ENCODE measurements around the gene AUTS2. TPM values are rescaled to one million over a fixed set of nuclear protein-coding genes. Genes with fewer than 3 reads are reported as not detected.

Gene AUTS2
- total RNA-seq, 3 donors from 2014 or later, result 31.2 to 67.6 (median 36.5) TPM

DNA sequence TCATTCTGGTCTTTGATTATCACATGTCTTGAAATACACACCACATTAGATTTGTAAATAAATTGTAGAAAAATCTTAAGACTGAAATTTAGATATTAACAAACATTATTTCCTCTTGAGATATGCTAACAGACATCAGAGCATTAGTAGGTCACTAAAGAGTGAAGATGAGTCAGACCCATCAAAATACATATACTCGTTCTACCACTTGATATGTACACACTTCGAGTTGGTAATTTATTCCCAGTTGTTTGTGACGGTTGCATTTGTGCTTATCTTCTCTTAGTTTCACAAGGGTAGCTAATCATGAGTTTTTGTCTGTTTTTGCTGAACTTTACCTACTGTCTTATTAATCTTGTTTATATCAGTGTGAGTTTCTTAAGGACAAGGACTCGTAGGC lies 383.4 kb downstream of the AUTS2 start:
- Histone ChIP-seq H3K9me3 (peaks cover 2% of the 10 kb centered on the region), H3K36me3 (ENCODE audit: low read depth) (no peaks in the 10 kb centered on the region), H3K4me3 (no peak overlapping the region), H3K4me1 (ENCODE audit: low read depth) (no peaks in the 10 kb centered on the region)
- no peak for ATAC-seq
- DNase-seq, result no peak
- intact Hi-C loops (cut with DNase I, micrococcal nuclease), result no loop called here
- TF ChIP-seq, protein P1, sequence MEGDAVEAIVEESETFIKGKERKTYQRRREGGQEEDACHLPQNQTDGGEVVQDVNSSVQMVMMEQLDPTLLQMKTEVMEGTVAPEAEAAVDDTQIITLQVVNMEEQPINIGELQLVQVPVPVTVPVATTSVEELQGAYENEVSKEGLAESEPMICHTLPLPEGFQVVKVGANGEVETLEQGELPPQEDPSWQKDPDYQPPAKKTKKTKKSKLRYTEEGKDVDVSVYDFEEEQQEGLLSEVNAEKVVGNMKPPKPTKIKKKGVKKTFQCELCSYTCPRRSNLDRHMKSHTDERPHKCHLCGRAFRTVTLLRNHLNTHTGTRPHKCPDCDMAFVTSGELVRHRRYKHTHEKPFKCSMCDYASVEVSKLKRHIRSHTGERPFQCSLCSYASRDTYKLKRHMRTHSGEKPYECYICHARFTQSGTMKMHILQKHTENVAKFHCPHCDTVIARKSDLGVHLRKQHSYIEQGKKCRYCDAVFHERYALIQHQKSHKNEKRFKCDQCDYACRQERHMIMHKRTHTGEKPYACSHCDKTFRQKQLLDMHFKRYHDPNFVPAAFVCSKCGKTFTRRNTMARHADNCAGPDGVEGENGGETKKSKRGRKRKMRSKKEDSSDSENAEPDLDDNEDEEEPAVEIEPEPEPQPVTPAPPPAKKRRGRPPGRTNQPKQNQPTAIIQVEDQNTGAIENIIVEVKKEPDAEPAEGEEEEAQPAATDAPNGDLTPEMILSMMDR (IDR thresholded peaks at IDR 0.05), result no peak

DNA sequence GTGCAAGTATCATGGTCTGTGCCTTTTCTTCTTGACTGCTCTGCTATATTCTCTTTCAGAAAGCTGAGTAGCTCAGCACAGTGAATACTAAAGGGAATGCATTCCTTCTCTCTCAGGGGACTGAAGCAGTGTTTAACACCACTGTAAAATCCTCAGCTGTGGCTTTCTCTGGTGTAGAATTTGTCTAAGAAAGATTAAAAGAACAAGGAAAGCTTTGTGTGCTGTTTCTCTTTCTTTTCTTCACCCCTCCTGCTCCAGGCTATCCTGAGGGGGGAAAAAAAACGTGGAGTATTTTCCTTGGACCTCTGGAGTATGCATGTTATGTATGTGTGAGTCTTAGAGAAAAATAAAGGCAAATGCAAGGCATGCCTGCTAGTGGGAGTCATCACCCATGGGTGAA lies 383.9 kb downstream of the AUTS2 start:
- TF ChIP-seq, protein P1 (IDR thresholded peaks at IDR 0.05), result no peak
- Histone ChIP-seq H3K4me1 (ENCODE audit: low read depth) (no peaks in the 10 kb centered on the region), H3K9me3 (peaks cover 1% of the 10 kb centered on the region), H3K4me3 (no peak overlapping the region), H3K36me3 (ENCODE audit: low read depth) (no peaks in the 10 kb centered on the region)
- DNase-seq (no peak), ATAC-seq (no peak)
- intact Hi-C loops (cut with DNase I, micrococcal nuclease), result no loop called here

DNA sequence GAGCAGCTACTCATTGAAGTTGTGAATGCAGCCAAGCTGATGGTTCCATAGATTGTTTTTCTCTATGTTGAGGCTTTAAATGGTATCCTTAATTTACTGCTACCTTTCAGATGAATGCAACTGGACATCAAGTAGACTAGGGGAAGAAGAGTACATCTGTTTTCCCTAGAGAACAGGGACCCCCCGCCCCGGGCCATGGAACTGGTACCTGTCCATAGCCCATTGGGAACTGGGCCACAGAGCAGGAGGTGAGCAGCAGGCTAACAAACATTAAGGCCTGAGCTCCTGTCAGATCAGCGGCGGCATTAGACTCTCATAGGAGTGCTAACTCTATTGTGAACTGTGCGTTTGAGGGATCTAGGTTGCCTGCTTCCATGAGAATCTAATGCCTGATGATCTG lies 391.3 kb downstream of the AUTS2 start:
- intact Hi-C loops (cut with DNase I, micrococcal nuclease), result no loop called here
- Histone ChIP-seq H3K4me1 (ENCODE audit: low read depth) (no peaks in the 10 kb centered on the region), H3K4me3 (no peak overlapping the region), H3K36me3 (ENCODE audit: low read depth) (no peaks in the 10 kb centered on the region), H3K9me3 (no peaks in the 10 kb centered on the region)
- ATAC-seq, result no peak
- no peak for DNase-seq
- TF ChIP-seq, protein P1 (IDR thresholded peaks at IDR 0.05), result no peak

DNA sequence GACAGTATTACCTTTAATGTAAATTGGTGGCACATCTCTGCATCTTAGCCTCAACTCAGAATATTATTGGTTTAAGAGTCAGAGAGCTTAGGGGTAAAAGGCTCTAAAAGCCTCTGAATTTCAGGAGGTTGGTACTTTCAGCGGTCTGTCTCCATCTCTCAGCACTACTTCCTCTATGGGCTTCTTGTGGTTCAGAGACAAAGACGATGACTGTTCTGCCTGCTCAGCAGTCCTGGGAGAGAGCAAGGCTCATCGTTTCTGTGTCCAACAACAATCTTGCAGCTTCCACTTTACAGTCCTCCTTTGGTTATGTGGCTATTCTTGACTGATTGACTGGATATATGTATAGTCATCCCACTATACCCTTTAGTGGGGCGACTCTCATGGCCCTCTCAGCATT lies 394.7 kb downstream of the AUTS2 start:
- TF ChIP-seq, protein P1 (IDR thresholded peaks at IDR 0.05), result no peak
- Histone ChIP-seq H3K36me3 (ENCODE audit: low read depth) (no peaks in the 10 kb centered on the region), H3K9me3 (no peaks in the 10 kb centered on the region), H3K4me3 (no peak overlapping the region), H3K4me1 (ENCODE audit: low read depth) (no peaks in the 10 kb centered on the region)
- intact Hi-C loops (cut with DNase I, micrococcal nuclease), result no loop called here
- ATAC-seq (no peak), DNase-seq (no peak)

DNA sequence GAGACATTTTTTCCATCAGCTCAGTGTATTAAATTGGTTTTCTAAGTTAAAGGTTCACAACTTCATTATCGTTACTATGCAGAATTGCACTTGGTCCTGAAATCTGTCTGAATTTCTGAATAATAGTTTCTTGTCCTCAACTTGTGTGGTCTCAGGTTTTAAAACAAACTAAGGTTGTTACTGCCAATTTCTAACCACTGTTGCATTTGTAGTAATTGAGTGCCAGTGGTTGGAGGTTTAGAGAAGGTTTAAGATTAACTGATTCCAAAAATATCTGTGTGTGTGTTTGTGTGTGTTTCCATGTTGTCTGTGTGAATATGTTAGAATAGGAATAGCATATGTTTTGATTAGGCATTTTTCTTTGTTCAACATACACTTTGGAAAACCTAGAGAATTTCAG lies 395.9 kb downstream of the AUTS2 start:
- DNase-seq (no peak), ATAC-seq (no peak)
- Histone ChIP-seq H3K4me3 (no peak overlapping the region), H3K9me3 (no peaks in the 10 kb centered on the region), H3K4me1 (ENCODE audit: low read depth) (no peaks in the 10 kb centered on the region), H3K36me3 (ENCODE audit: low read depth) (no peaks in the 10 kb centered on the region)
- TF ChIP-seq, protein P1 (IDR thresholded peaks at IDR 0.05), result no peak
- intact Hi-C loops (cut with DNase I, micrococcal nuclease), result no loop called here

DNA sequence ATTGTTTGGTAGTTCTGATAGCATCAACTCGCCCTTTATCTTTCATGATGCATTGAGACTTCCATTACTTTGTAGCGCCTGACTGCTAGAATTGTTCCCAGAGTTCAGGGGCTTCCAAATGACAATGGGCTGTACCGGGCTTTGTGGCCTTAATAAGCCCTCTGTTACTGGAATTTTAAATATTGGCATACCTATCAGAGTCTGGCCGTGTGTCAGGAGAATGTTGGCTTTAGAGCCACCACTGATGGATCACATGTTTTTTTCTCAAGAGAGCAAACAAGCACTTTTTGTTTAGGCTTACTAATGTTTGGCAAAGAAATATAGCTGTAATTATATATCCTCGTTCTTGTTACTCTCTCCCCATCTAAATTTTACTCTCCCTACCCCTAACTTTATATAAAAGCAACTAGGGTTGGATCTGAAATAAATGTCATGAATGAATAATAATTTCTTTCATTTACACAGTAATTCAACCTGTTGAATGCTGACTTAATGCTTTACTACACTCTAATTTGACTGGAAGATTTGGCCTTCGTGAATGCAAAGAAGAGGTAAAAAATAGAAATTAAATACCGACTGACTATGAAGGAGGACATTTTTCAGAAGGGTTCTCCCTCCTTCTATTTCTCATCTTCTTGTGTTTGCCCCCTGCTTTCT lies 396.7 kb downstream of the AUTS2 start:
- Histone ChIP-seq H3K9me3 (no peaks in the 10 kb centered on the region), H3K4me3 (no peak overlapping the region), H3K36me3 (ENCODE audit: low read depth) (no peaks in the 10 kb centered on the region), H3K4me1 (ENCODE audit: low read depth) (no peaks in the 10 kb centered on the region)
- intact Hi-C loops (cut with DNase I, micrococcal nuclease), result no loop called here
- DNase-seq (no peak), ATAC-seq (no peak)
- TF ChIP-seq, protein P1 (IDR thresholded peaks at IDR 0.05), result no peak
